B cell (primary cell): ENCODE results near the gene HIBADH. TPM values are rescaled to one million over a fixed set of nuclear protein-coding genes. Genes with fewer than 3 reads are reported as not detected.

ENCODE experiments used
- ATAC-seq: fragments of 200-7000 bp; cut with Tn5 transposase; one replicate; pipeline ENCODE4 v1.10.0; 2021; ENCODE audit warnings: low read depth, mild to moderate bottlenecking, moderate number of reproducible peaks, moderate library complexity
- CTCF ChIA-PET: fragments of 350-600 bp; sonication (Branson Sonifier 250); formaldehyde crosslinking; loops from one replicate; lab custom pipeline; 2021; ENCODE audit warnings: antibody characterized with exemption, inconsistent platforms; lab: Charles Lee
- POLR2A ChIA-PET: fragments of 350-600 bp; sonication (Branson Sonifier 250); formaldehyde crosslinking; loops from one replicate; lab custom pipeline; 2021; ENCODE audit warnings: antibody characterized with exemption; lab: Charles Lee
- DNase-seq: peaks from one replicate; pipeline ENCODE4 v3.0.0; 2013
- H2AFZ ChIP-seq: 2 replicates; pipeline ENCODE4 v1.6.1; 2012; ENCODE audit warnings: mild to moderate bottlenecking, low read depth, low read length; ENCODE audit not compliant: insufficient read depth, poor library complexity, severe bottlenecking
- H3K27ac ChIP-seq, 2 donors: 1 replicate in 1 of 2; 2 replicates in 1 of 2; pipeline ENCODE4 v1.5.1; 2012 to 2013; ENCODE audit warnings: low read length in 2 of 2, mild to moderate bottlenecking in 2 of 2, moderate library complexity in 1 of 2
- H3K27me3 ChIP-seq, 4 experiments: fragments of 200-600 bp in 1 of 4; sonication (generic) in 1 of 4; replicated peaks in 1 of 4; 1 replicate in 2 of 4; 2 replicates in 2 of 4; pipeline versions ENCODE4 v1.6.1 to v1.7.0; 2013 to 2016; ENCODE audit warnings: low read length in 3 of 4, mild to moderate bottlenecking in 2 of 4, mixed read lengths in 1 of 4, moderate library complexity in 1 of 4; ENCODE audit not compliant: insufficient read depth in 4 of 4, control insufficient read depth in 3 of 4; ENCODE audit errors: control extremely low read depth in 1 of 4
- H3K36me3 ChIP-seq, 2 experiments: replicated peaks in 1 of 2; 1 replicate in 1 of 2; 2 replicates in 1 of 2; pipeline versions ENCODE4 v1.6.1 to v1.7.1; 2013; ENCODE audit warnings: low read length in 1 of 2; ENCODE audit not compliant: insufficient read depth in 2 of 2, control insufficient read depth in 1 of 2; ENCODE audit errors: control extremely low read depth in 1 of 2, extremely low read depth in 1 of 2
- H3K4me1 ChIP-seq, 2 donors: fragments of 200-600 bp in 1 of 2; sonication (generic) in 1 of 2; 1 replicate in 1 of 2; 2 replicates in 1 of 2; pipeline versions ENCODE4 v1.5.1 to v1.6.1; 2013 to 2017; ENCODE audit warnings: low read length in 2 of 2; ENCODE audit not compliant: control insufficient read depth in 2 of 2, insufficient read depth in 2 of 2
- H3K4me2 ChIP-seq: replicated peaks from 2 replicates; pipeline ENCODE3; 2012; ENCODE audit warnings: mild to moderate bottlenecking, low read depth, low read length; ENCODE audit not compliant: poor library complexity, severe bottlenecking
- H3K4me3 ChIP-seq, 5 experiments: fragments of 200-600 bp in 1 of 5; sonication (generic) in 1 of 5; 1 replicate in 3 of 5; 2 replicates in 2 of 5; pipeline versions ENCODE4 v1.5.1 to v1.7.0; 2011 to 2016; ENCODE audit warnings: low read length in 4 of 5, mild to moderate bottlenecking in 4 of 5, low read depth in 2 of 5, control low read depth in 1 of 5, moderate library complexity in 1 of 5; ENCODE audit not compliant: insufficient read depth in 1 of 5; ENCODE audit errors: control extremely low read depth in 1 of 5, extremely low read depth in 1 of 5
- H3K79me2 ChIP-seq: fragments of 200-600 bp; sonication (generic); one replicate; pipeline ENCODE4 v1.6.0; 2016; ENCODE audit warnings: low read length; ENCODE audit not compliant: control insufficient read depth, insufficient read depth
- H3K9ac ChIP-seq: fragments of 200-600 bp; sonication (generic); 2 replicates; pipeline ENCODE4 v1.6.1; 2017; ENCODE audit warnings: mild to moderate bottlenecking, low read length, moderate library complexity
- H3K9me3 ChIP-seq, 3 donors: one replicate each; pipeline versions ENCODE4 v1.6.1 to v1.7.1; 2013; ENCODE audit warnings: low read length in 2 of 3; ENCODE audit not compliant: control insufficient read depth in 2 of 3, insufficient read depth in 1 of 3; ENCODE audit errors: control extremely low read depth in 1 of 3
- H4K20me1 ChIP-seq: 2 replicates; pipeline ENCODE4 v1.6.0; 2012; ENCODE audit warnings: mild to moderate bottlenecking, low read length; ENCODE audit not compliant: insufficient read depth, control insufficient read depth, poor library complexity, severe bottlenecking
- H3K27ac Mint-ChIP-seq: one replicate; pipeline ENCODE4 v1.8.0; 2021; ENCODE audit warnings: mixed read lengths
- H3K27me3 Mint-ChIP-seq: one replicate; pipeline ENCODE4 v1.8.0; 2021; ENCODE audit warnings: mixed read lengths
- H3K4me1 Mint-ChIP-seq: one replicate; pipeline ENCODE4 v1.8.0; 2021; ENCODE audit warnings: mixed read lengths
- H3K4me3 Mint-ChIP-seq: one replicate; pipeline ENCODE4 v1.8.0; 2021; ENCODE audit warnings: mixed read lengths
- H3K9me3 Mint-ChIP-seq: one replicate; pipeline ENCODE4 v1.8.0; 2022; ENCODE audit warnings: mixed read lengths; ENCODE audit not compliant: insufficient read depth
- CTCF ChIP-seq: fragments of 200-600 bp; IDR thresholded peaks from one replicate; pipeline ENCODE4 v1.8.0; 2022; ENCODE audit warnings: antibody characterized with exemption, mild to moderate bottlenecking
- EZH2 ChIP-seq: IDR thresholded peaks from 2 replicates; pipeline ENCODE4 v1.6.1; 2012; ENCODE audit warnings: borderline replicate concordance, low read depth, mild to moderate bottlenecking, moderate library complexity, low read length; ENCODE audit not compliant: insufficient read depth, poor library complexity, severe bottlenecking
- WGBS: methylation state at CpG from one replicate; pipeline ENCODE4 v1.1.5; 2013; ENCODE audit warnings: missing lambda C conversion rate; ENCODE audit not compliant: insufficient coverage; 5-methylcytosine and 5-hydroxymethylcytosine counted together
- intact Hi-C: fragments of 100-400 bp; cut with micrococcal nuclease; formaldehyde crosslinking; loops from one replicate; pipeline ENCODE4 v1.10.0; 2022
- polyA plus RNA-seq: library from polyadenylated mRNA; depleted of rRNA; stranded (reverse); fragments of >200 nt; gene quantifications from 2 replicates; pipeline ENCODE4 v1.2.3, GENCODE V29; 2012
- total RNA-seq, 2 donors: library from RNA; stranded (reverse); fragments of 120-200 nt in 1 of 2; gene quantifications; 1 replicate in 1 of 2; 2 replicates in 1 of 2; pipeline versions ENCODE4 v1.2.3 to v1.2.4, GENCODE V29; 2013 to 2022

The HIBADH gene
- total and polyA plus RNA-seq, 2 donors (not counting 1 experiment from before 2014, with no cell fraction given), result 6.9 to 14.1 TPM

GRCh38 chr7:27607210-27607606 is 55.5 kb downstream of the HIBADH start:
- no peak for TF ChIP-seq CTCF
- TF ChIP-seq EZH2, result no peak
- Mint-ChIP-seq H3K4me3 (no peak overlapping the region), H3K4me1 (no peaks in the 10 kb centered on the region), H3K9me3 (no peaks in the 10 kb centered on the region), H3K27ac (no peak overlapping the region), H3K27me3 (no peaks in the 10 kb centered on the region)
- Histone ChIP-seq H4K20me1 (no peaks in the 10 kb centered on the region), H3K9me3 (no peaks in the 10 kb centered on the region), H3K9ac (no peak overlapping the region), H3K4me2 (no peak overlapping the region), H3K27me3 (no peaks in the 10 kb centered on the region), H3K27ac (no peak overlapping the region), H3K36me3 (no peaks in the 10 kb centered on the region), H3K4me1 (no peaks in the 10 kb centered on the region), H2AFZ (no peak overlapping the region), H3K4me3 (no peak overlapping the region), H3K79me2 (no peaks in the 10 kb centered on the region)
- no peak for ATAC-seq
- POLR2A ChIA-PET, result no interaction called here
- CTCF ChIA-PET, result interaction anchor here (0.7 kb wide), 1 partner anchor 166 kb away, joined by 3 read pairs; no protein-coding TSS in a partner anchor
- intact Hi-C loops, result loop anchor here (10.0 kb wide), 1 partner anchor 412 kb away; no protein-coding TSS in a partner anchor
- DNase-seq, result no peak
- WGBS, result 99% methylated on average over 9 of the region's 11 CpGs

GRCh38 chr7:27606270-27607209 is 56.1 kb downstream of the HIBADH start:
- Histone ChIP-seq H3K4me1 (no peaks in the 10 kb centered on the region), H2AFZ (no peak overlapping the region), H3K36me3 (no peaks in the 10 kb centered on the region), H4K20me1 (no peaks in the 10 kb centered on the region), H3K4me2 (no peak overlapping the region), H3K27ac (no peak overlapping the region), H3K79me2 (no peaks in the 10 kb centered on the region), H3K4me3 (no peak overlapping the region), H3K9me3 (no peaks in the 10 kb centered on the region), H3K27me3 (no peaks in the 10 kb centered on the region), H3K9ac (no peak overlapping the region)
- 100% methylated on average over 1 of the region's 4 CpGs for WGBS
- ATAC-seq (no peak), DNase-seq (no peak)
- intact Hi-C loops, result loop anchor here (10.0 kb wide), 1 partner anchor 412 kb away; no protein-coding TSS in a partner anchor
- CTCF ChIA-PET, result interaction anchor here (0.7 to 1.2 kb wide), 3 partner anchors 20 to 411 kb away, joined by 3 to 4 read pairs (median 3); no protein-coding TSS in a partner anchor
- Mint-ChIP-seq H3K27ac (no peak overlapping the region), H3K27me3 (no peaks in the 10 kb centered on the region), H3K9me3 (no peaks in the 10 kb centered on the region), H3K4me1 (no peaks in the 10 kb centered on the region), H3K4me3 (no peak overlapping the region)
- POLR2A ChIA-PET, result no interaction called here
- no peak for TF ChIP-seq CTCF
- no peak for TF ChIP-seq EZH2
